GM12891 (cell line): ENCODE results near the gene RPL34.

Source experiments
- POLR2A ChIP-seq: IDR thresholded peaks from 2 replicates; pipeline ENCODE4 v1.6.1; 2011; ENCODE audit warnings: low read depth, low read length, control low read depth
- POLR2AphosphoS5 ChIP-seq: IDR thresholded peaks from 2 replicates; pipeline ENCODE4 v1.6.1; 2011; ENCODE audit warnings: low read depth, low read length, control low read depth
- POU2F2 ChIP-seq: IDR thresholded peaks from 2 replicates; pipeline ENCODE4 v1.6.1; 2011; ENCODE audit warnings: low read depth, mild to moderate bottlenecking, control low read depth, low read length, moderate library complexity
- TAF1 ChIP-seq: IDR thresholded peaks from 2 replicates; pipeline ENCODE4 v1.6.1; 2011; ENCODE audit warnings: low read depth, low read length, control low read depth

DNA sequence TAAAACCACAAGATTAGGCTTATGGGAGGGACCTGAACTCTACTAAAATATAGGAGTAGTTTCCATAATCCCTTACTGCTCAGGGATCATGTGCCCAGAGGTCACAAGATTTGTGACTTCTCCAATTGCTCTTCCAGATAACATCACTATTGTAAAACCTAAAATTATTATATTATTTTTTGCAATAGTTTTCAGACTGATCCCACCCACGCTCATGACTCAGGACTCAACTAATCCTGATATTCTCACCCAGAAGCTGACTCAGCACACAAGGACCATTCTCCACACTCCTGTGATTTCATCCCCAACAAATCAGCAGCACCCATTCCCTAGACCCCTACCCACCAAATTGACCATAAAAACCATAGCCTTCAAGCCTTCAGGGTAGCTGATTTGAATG is 24.0 kb upstream of the RPL34 start:
- TF ChIP-seq POLR2A (no peak), POLR2AphosphoS5 (no peak), POU2F2 (no peak), TAF1 (no peak)
